Activated T-cell treated with anti-CD3 and anti-CD28 coated beads, Interleukin-2, amount 50 U/mL, for 4 hours (primary cell): ENCODE measurements around the gene SPACDR. TPM values are rescaled to one million over a fixed set of nuclear protein-coding genes. Genes with fewer than 3 reads are reported as not detected.

Experiments used
- ATAC-seq, 2 donors: fragments of 200-7000 bp; cut with Tn5 transposase; one replicate each; pipeline ENCODE4 v1.10.0; 2021
- DNase-seq: peaks from one replicate; pipeline ENCODE4 v3.0.0-alpha.2; 2020
- H3K27me3 Mint-ChIP-seq: one replicate; pipeline ENCODE4 v1.8.0; 2021; ENCODE audit warnings: low read depth, mixed read lengths
- H3K36me3 Mint-ChIP-seq: one replicate; pipeline ENCODE4 v1.8.0; 2022; ENCODE audit warnings: mixed read lengths; ENCODE audit not compliant: insufficient read depth
- H3K4me1 Mint-ChIP-seq: one replicate; pipeline ENCODE4 v1.8.0; 2021; ENCODE audit warnings: low read depth, mixed read lengths
- H3K4me3 Mint-ChIP-seq: one replicate; pipeline ENCODE4 v1.8.0; 2021; ENCODE audit warnings: mild to moderate bottlenecking, moderate library complexity, mixed read lengths
- H3K9me3 Mint-ChIP-seq: one replicate; pipeline ENCODE4 v1.8.0; 2021; ENCODE audit warnings: mixed read lengths
- total RNA-seq, 3 donors: library from RNA; stranded (reverse); gene quantifications; one replicate each; pipeline ENCODE4 v1.2.1, GENCODE V29; 2021

Gene SPACDR
- total RNA-seq, 3 donors from 2014 or later = 0.26 to 0.46 (median 0.41) TPM

- no peak for ATAC-seq
- Mint-ChIP-seq H3K27me3 (no peaks in the 10 kb centered on the region), H3K9me3 (no peaks in the 10 kb centered on the region), H3K36me3 (no peaks in the 10 kb centered on the region), H3K4me1 (peaks cover 16% of the 10 kb centered on the region), H3K4me3 (no peak overlapping the region)
- DNase-seq = no peak
Observed at GRCh38 chr7:100490483-100491191, 26.6 kb upstream of the SPACDR start.

- H3K27me3 Mint-ChIP-seq = no peaks in the 10 kb centered on the region
- DNase-seq (no peak), ATAC-seq (no peak)
- H3K9me3 Mint-ChIP-seq = no peaks in the 10 kb centered on the region
- no peak overlapping the region for H3K4me3 Mint-ChIP-seq
- H3K4me1 Mint-ChIP-seq = peaks cover 15% of the 10 kb centered on the region
- no peaks in the 10 kb centered on the region for H3K36me3 Mint-ChIP-seq
Observed at GRCh38 chr7:100489824-100490223, 25.8 kb upstream of the SPACDR start.

- H3K36me3 Mint-ChIP-seq = no peaks in the 10 kb centered on the region
- DNase-seq (no peak), ATAC-seq (no peak)
- H3K9me3 Mint-ChIP-seq = no peaks in the 10 kb centered on the region
- H3K27me3 Mint-ChIP-seq = no peaks in the 10 kb centered on the region
- no peak overlapping the region for H3K4me3 Mint-ChIP-seq
- H3K4me1 Mint-ChIP-seq = peaks cover 14% of the 10 kb centered on the region
Observed at GRCh38 chr7:100489121-100489520, 25.1 kb upstream of the SPACDR start.

DNA sequence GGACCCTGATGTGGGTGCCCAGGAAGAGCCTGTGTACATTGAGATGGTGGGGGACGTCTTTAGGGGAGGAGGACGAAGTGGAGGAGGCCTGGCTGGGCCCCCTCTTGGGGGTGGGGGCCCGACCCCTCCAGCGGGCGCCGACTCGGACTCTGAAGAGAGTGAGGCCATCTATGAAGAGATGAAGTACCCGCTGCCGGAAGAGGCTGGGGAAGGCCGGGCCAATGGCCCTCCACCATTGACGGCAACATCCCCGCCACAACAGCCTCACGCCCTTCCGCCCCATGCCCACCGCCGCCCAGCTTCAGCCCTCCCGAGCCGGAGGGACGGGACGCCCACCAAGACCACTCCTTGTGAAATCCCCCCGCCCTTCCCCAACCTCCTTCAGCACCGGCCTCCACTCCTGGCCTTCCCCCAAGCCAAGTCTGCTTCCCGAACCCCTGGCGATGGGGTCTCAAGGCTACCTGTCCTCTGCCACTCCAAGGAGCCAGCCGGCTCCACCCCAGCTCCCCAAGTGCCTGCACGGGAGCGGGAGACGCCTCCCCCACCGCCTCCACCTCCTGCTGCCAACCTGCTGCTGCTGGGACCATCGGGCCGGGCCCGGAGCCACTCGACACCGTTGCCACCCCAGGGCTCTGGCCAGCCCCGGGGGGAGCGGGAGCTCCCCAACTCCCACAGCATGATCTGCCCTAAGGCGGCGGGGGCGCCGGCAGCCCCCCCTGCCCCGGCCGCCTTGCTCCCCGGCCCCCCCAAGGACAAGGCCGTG is 24.5 kb upstream of the SPACDR start:
- Mint-ChIP-seq H3K36me3 (no peaks in the 10 kb centered on the region), H3K4me1 (peaks cover 11% of the 10 kb centered on the region), H3K27me3 (no peaks in the 10 kb centered on the region), H3K9me3 (no peaks in the 10 kb centered on the region), H3K4me3 (no peak overlapping the region)
- ATAC-seq = no peak
- no peak for DNase-seq

DNA sequence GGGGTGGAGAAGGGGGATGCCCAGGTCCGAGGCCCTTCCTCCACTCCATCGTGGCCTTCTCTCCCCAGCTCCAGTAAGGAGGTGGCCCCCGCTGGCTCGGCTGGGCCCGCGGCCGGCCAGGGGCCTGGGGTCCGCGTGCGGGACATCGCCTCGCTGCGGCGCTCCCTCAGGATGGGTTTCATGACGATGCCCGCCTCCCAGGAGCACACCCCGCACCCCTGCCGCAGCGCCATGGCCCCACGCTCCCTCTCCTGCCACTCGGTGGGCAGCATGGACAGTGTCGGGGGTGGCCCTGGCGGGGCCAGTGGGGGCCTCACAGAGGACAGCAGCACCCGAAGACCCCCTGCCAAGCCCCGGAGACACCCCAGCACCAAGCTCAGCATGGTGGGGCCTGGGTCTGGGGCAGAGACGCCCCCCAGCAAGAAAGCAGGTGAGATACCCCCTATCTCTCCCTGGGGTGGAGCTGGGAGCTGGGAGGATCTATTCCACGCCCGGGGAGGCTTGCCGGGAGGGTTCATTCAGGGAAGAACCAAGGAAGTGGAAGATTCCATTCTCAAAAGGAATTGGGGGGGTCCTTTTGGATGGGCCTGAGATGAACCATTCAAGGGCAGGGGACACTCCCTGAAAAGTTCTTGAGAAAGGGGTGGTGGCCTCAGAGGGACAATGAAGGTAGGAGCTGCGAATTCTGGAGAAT is 22.8 kb upstream of the SPACDR start:
- Mint-ChIP-seq H3K4me3 (no peak overlapping the region), H3K36me3 (no peaks in the 10 kb centered on the region), H3K27me3 (no peaks in the 10 kb centered on the region), H3K4me1 (peaks cover 11% of the 10 kb centered on the region), H3K9me3 (no peaks in the 10 kb centered on the region)
- no peak for ATAC-seq
- no peak for DNase-seq

GRCh38 chr7:100486111-100486636 is 22.1 kb upstream of the SPACDR start:
- H3K4me1 Mint-ChIP-seq = peaks cover 13% of the 10 kb centered on the region
- no peaks in the 10 kb centered on the region for H3K27me3 Mint-ChIP-seq
- no peaks in the 10 kb centered on the region for H3K9me3 Mint-ChIP-seq
- H3K36me3 Mint-ChIP-seq = no peaks in the 10 kb centered on the region
- ATAC-seq (no peak), DNase-seq (no peak)
- H3K4me3 Mint-ChIP-seq = no peak overlapping the region

DNA sequence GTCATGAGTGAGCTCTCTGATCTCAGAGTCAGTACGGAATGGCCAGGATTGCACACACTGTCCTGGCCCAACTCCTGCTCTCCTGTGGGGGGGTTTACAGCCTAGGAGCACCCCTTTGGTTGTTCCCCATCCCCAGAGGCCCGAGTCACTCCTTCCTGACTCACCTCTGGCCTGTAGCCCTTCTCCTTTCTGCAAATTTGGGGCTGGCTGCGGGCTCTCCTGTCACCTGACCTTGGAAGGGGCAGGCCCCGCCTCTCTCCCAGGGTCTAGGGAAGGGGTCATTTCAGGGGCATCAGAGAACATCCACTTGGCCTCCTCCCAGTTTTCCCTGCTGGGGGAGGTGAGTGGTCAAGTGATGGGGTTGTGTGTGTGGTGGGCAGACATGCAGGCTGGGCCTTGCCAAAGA is 21.4 kb upstream of the SPACDR start:
- H3K27me3 Mint-ChIP-seq = no peaks in the 10 kb centered on the region
- no peaks in the 10 kb centered on the region for H3K9me3 Mint-ChIP-seq
- H3K4me3 Mint-ChIP-seq = no peak overlapping the region
- peaks cover 13% of the 10 kb centered on the region for H3K4me1 Mint-ChIP-seq
- no peak for DNase-seq
- ATAC-seq = no peak
- H3K36me3 Mint-ChIP-seq = no peaks in the 10 kb centered on the region

GRCh38 chr7:100484673-100485045 is 20.6 kb upstream of the SPACDR start:
- H3K9me3 Mint-ChIP-seq = no peaks in the 10 kb centered on the region
- ATAC-seq (no peak), DNase-seq (no peak)
- H3K36me3 Mint-ChIP-seq = no peaks in the 10 kb centered on the region
- peak overlapping the region; percentile 1 for H3K4me3 Mint-ChIP-seq
- no peaks in the 10 kb centered on the region for H3K27me3 Mint-ChIP-seq
- peaks cover 14% of the 10 kb centered on the region for H3K4me1 Mint-ChIP-seq

- DNase-seq (peak; percentile 46), ATAC-seq (peak; percentile 39 to 46)
- H3K4me3 Mint-ChIP-seq = peak within 1 kb of the TSS; percentile 81
- H3K9me3 Mint-ChIP-seq = no peaks in the 10 kb centered on the region
- peaks cover 17% of the 10 kb centered on the region for H3K4me1 Mint-ChIP-seq
- no peaks in the 10 kb centered on the region for H3K36me3 Mint-ChIP-seq
- H3K27me3 Mint-ChIP-seq = no peaks in the 10 kb centered on the region
Observed at GRCh38 chr7:100483722-100484672, 19.9 kb upstream of the SPACDR start, which contains the start of gene NYAP1. Gene NYAP1, plus strand, starts transcription at chr7:100483927. Its CDS starts 1,385 bp downstream, at chr7:100485312.

GRCh38 chr7:100483090-100483721 is 19.1 kb upstream of the SPACDR start:
- DNase-seq (peak; percentile 83), ATAC-seq (peak; percentile 66 to 78)
- Mint-ChIP-seq H3K4me1 (peaks cover 17% of the 10 kb centered on the region), H3K4me3 (peak overlapping the region; percentile 81), H3K36me3 (no peaks in the 10 kb centered on the region), H3K27me3 (no peaks in the 10 kb centered on the region), H3K9me3 (no peaks in the 10 kb centered on the region)

GRCh38 chr7:100482728-100483089 is 18.6 kb upstream of the SPACDR start:
- no peak for ATAC-seq
- Mint-ChIP-seq H3K36me3 (no peaks in the 10 kb centered on the region), H3K4me3 (peak overlapping the region; percentile 81), H3K9me3 (no peaks in the 10 kb centered on the region), H3K27me3 (no peaks in the 10 kb centered on the region), H3K4me1 (peaks cover 17% of the 10 kb centered on the region)
- no peak for DNase-seq

DNA sequence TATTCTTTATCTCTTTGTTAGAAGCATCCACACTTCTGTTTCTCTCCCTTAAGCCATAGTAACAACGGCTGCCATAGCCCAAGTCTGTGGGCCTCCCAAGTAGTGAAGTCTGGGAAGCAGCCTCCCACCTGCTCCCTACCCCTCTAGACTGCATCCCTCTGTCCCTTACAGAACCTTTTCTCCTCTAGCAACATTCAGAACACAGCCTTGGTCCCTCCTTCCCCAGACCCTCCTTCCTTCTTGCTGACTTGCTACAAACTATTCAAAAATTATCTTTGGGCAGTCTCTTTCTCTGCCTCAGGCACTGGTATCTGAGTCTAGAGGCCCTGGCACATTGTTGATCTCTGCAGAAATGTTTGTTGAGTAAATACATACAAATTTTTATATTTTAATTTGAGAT is 17.4 kb upstream of the SPACDR start:
- Mint-ChIP-seq H3K9me3 (no peaks in the 10 kb centered on the region), H3K27me3 (no peaks in the 10 kb centered on the region), H3K36me3 (no peaks in the 10 kb centered on the region), H3K4me1 (peaks cover 24% of the 10 kb centered on the region), H3K4me3 (peak overlapping the region; percentile 26)
- no peak for ATAC-seq
- DNase-seq = no peak

GRCh38 chr7:100478958-100479660 is 15.0 kb upstream of the SPACDR start, which contains the start of gene TSC22D4:
Gene TSC22D4, minus strand, starts transcription at chr7:100479214. Its CDS starts 1,176 bp downstream, at chr7:100478038.
- peaks cover 37% of the 10 kb centered on the region for H3K4me1 Mint-ChIP-seq
- H3K9me3 Mint-ChIP-seq = no peaks in the 10 kb centered on the region
- H3K4me3 Mint-ChIP-seq = peak within 1 kb of the TSS; percentile 92

More at GRCh38 chr7:100478958-100479660, 15.0 kb upstream of the SPACDR start, which contains the start of gene TSC22D4:
- H3K36me3 Mint-ChIP-seq = no peaks in the 10 kb centered on the region
- ATAC-seq (peak; percentile 77), DNase-seq (peak; percentile 87)
- no peaks in the 10 kb centered on the region for H3K27me3 Mint-ChIP-seq
